Measurements from ENCODE around the gene FHAD1. TPM values are rescaled to one million over a fixed set of nuclear protein-coding genes. Genes with fewer than 3 reads are reported as not detected.

Gene FHAD1
- total RNA-seq, 3 donors from 2014 or later (not counting 1 experiment from before 2014, with no cell fraction given) = 0.72 to 1.9 (median 1.7) TPM

GRCh38 chr1:15207829-15208429, 39.1 kb upstream of the FHAD1 start:
- Mint-ChIP-seq H3K9me3 (no peaks in the 10 kb centered on the region), H3K27me3 (ENCODE audit: low read depth in 2 of 2) (peaks cover 0 to 3% of the 10 kb centered on the region in 2 donors)

GRCh38 chr1:15210651-15211375, 36.2 kb upstream of the FHAD1 start:
- no peaks in the 10 kb centered on the region for H3K27me3 ChIP-seq (ENCODE audit: control insufficient read depth, insufficient read depth, low read length)
- intact Hi-C loops (cut with micrococcal nuclease) = no loop called here
- Mint-ChIP-seq H3K4me3 (no peak overlapping the region), H3K27ac (no peak overlapping the region), H3K27me3 (ENCODE audit: low read depth in 2 of 2) (peaks cover 0 to 3% of the 10 kb centered on the region in 2 donors), H3K9me3 (no peaks in the 10 kb centered on the region), H3K4me1 (no peaks in the 10 kb centered on the region), H3K36me3 (no peaks in the 10 kb centered on the region)
- no peak for TF ChIP-seq CTCF (IDR thresholded peaks at IDR 0.05)
- H3K9me3 ChIP-seq (ENCODE audit: control insufficient read depth, insufficient read depth, low read length) = no peaks in the 10 kb centered on the region
- DNase-seq (no peak), ATAC-seq (no peak)
- no peak overlapping the region for H3K27ac ChIP-seq (ENCODE audit: low read length)
- H3K36me3 ChIP-seq (ENCODE audit: control insufficient read depth, insufficient read depth, low read length) = no peaks in the 10 kb centered on the region
- 85% methylated on average over 6 of the region's 7 CpGs for WGBS (ENCODE audit: insufficient coverage)
- H3K4me3 ChIP-seq (ENCODE audit: low read length) = no peak overlapping the region
- H3K4me1 ChIP-seq (ENCODE audit: control insufficient read depth, insufficient read depth, low read length) = no peaks in the 10 kb centered on the region

More at GRCh38 chr1:15207829-15208429, 39.1 kb upstream of the FHAD1 start:
- WGBS (ENCODE audit: insufficient coverage) = 94% methylated on average over 5 of the region's 6 CpGs
- Mint-ChIP-seq H3K36me3 (no peaks in the 10 kb centered on the region), H3K4me3 (no peak overlapping the region), H3K27ac (no peak overlapping the region), H3K4me1 (no peaks in the 10 kb centered on the region)
- Histone ChIP-seq H3K4me3 (ENCODE audit: low read length) (no peak overlapping the region), H3K27me3 (ENCODE audit: control insufficient read depth, insufficient read depth, low read length) (no peaks in the 10 kb centered on the region), H3K36me3 (ENCODE audit: control insufficient read depth, insufficient read depth, low read length) (no peaks in the 10 kb centered on the region), H3K9me3 (ENCODE audit: control insufficient read depth, insufficient read depth, low read length) (no peaks in the 10 kb centered on the region), H3K27ac (ENCODE audit: low read length) (no peak overlapping the region), H3K4me1 (ENCODE audit: control insufficient read depth, insufficient read depth, low read length) (no peaks in the 10 kb centered on the region)
- no peak for TF ChIP-seq CTCF (IDR thresholded peaks at IDR 0.05)
- intact Hi-C loops (cut with micrococcal nuclease) = no loop called here
- DNase-seq (no peak), ATAC-seq (no peak)

- intact Hi-C loops (cut with micrococcal nuclease) = no loop called here
- peaks cover 0 to 3% of the 10 kb centered on the region in 2 donors for H3K27me3 Mint-ChIP-seq (ENCODE audit: low read depth in 2 of 2)
- Histone ChIP-seq H3K27me3 (ENCODE audit: control insufficient read depth, insufficient read depth, low read length) (no peaks in the 10 kb centered on the region), H3K27ac (ENCODE audit: low read length) (no peak overlapping the region), H3K36me3 (ENCODE audit: control insufficient read depth, insufficient read depth, low read length) (no peaks in the 10 kb centered on the region), H3K9me3 (ENCODE audit: control insufficient read depth, insufficient read depth, low read length) (no peaks in the 10 kb centered on the region), H3K4me1 (ENCODE audit: control insufficient read depth, insufficient read depth, low read length) (no peaks in the 10 kb centered on the region), H3K4me3 (ENCODE audit: low read length) (no peak overlapping the region)
- H3K4me3 Mint-ChIP-seq = no peak overlapping the region
- H3K36me3 Mint-ChIP-seq = no peaks in the 10 kb centered on the region
- no peak for TF ChIP-seq CTCF (IDR thresholded peaks at IDR 0.05)
- no peaks in the 10 kb centered on the region for H3K4me1 Mint-ChIP-seq
- no peak overlapping the region for H3K27ac Mint-ChIP-seq
- no peak for ATAC-seq
- no peaks in the 10 kb centered on the region for H3K9me3 Mint-ChIP-seq
- WGBS (ENCODE audit: insufficient coverage) = no CpG with 5 or more reads among the region's 3 CpGs
- DNase-seq = no peak
These were observed 35.6 kb upstream of the FHAD1 start for GRCh38 chr1:15211424-15211823.
